Measurements from ENCODE around the gene MALSU1. TPM values are rescaled to one million over a fixed set of nuclear protein-coding genes. Genes with fewer than 3 reads are reported as not detected.

The MALSU1 gene
- total and polyA plus RNA-seq, 9 donors: 44.3 to 88.7 (median 53.2) TPM

DNA sequence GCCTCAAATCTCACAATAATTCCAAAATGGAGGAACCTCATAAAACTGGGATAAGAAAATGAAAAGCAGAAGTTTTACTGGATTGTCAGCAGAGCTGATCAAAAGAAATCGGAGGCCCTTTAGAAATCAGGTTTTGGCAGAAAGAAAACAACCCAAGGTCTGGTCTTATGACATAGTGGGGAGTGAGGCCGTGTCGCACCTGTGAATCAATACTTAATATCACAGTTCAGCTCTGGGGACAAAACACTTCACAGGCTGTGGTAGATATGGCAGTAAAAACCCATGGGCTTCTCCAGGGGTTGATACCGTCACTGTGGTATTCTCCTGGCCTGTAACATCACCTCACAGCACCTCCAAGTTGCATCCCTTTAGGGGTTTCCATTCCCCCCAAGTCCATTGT is 6.5 kb upstream of the MALSU1 start:
- Histone ChIP-seq H3K4me1 (ENCODE audit: insufficient read depth) (peaks cover 9% of the 10 kb centered on the region), H3K27me3 (no peaks in the 10 kb centered on the region), H3K4me3 (no peak overlapping the region), H3K27ac (no peak overlapping the region), H3K36me3 (no peaks in the 10 kb centered on the region), H3K9me3 (no peaks in the 10 kb centered on the region)
- intact Hi-C loops (cut with DNase I): no loop called here
- no peak for DNase-seq
- 90 to 98% (median 95%) methylated on average over 4 of the region's 4 CpGs for WGBS, 3 donors
- TF ChIP-seq POLR2A (IDR thresholded peaks at IDR 0.05): no peak
- TF ChIP-seq EP300 (IDR thresholded peaks at IDR 0.05): no peak
- TF ChIP-seq, protein P1, sequence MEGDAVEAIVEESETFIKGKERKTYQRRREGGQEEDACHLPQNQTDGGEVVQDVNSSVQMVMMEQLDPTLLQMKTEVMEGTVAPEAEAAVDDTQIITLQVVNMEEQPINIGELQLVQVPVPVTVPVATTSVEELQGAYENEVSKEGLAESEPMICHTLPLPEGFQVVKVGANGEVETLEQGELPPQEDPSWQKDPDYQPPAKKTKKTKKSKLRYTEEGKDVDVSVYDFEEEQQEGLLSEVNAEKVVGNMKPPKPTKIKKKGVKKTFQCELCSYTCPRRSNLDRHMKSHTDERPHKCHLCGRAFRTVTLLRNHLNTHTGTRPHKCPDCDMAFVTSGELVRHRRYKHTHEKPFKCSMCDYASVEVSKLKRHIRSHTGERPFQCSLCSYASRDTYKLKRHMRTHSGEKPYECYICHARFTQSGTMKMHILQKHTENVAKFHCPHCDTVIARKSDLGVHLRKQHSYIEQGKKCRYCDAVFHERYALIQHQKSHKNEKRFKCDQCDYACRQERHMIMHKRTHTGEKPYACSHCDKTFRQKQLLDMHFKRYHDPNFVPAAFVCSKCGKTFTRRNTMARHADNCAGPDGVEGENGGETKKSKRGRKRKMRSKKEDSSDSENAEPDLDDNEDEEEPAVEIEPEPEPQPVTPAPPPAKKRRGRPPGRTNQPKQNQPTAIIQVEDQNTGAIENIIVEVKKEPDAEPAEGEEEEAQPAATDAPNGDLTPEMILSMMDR (IDR thresholded peaks at IDR 0.05): no peak

DNA sequence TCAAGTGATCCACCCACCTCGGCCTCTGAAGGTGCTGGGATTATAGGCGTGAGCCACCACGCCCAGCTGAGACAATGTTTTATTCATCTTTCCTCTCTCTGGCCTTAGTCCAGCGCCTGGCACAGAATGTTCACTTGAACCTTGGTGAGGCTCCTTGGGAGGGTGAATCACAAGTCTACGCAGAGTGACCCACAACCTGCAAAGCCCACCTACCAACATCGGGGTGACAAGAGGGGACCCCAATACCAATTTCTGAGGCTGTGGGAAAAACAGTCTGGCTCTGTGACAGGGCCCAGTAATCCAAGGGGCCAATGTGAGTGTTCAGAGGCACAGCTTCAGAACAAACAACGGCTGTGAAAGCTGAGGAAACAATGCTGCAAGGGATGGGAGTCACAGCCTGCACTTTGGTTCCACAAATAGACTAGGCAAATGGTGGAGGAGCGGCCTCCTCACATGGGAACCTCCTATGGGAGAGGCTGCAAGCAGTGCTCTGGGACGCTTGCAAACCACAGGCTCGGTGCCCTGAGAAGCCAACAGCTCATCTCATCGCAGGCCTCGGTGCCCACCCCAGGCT is 5.6 kb upstream of the MALSU1 start:
- WGBS, 3 donors: 89 to 93% (median 92%) methylated on average over 12 of the region's 12 CpGs
- Histone ChIP-seq H3K9me3 (no peaks in the 10 kb centered on the region), H3K27me3 (no peaks in the 10 kb centered on the region), H3K4me1 (ENCODE audit: insufficient read depth) (peaks cover 9% of the 10 kb centered on the region), H3K27ac (no peak overlapping the region), H3K36me3 (no peaks in the 10 kb centered on the region), H3K4me3 (no peak overlapping the region)
- intact Hi-C loops (cut with DNase I): no loop called here
- no peak for DNase-seq
- TF ChIP-seq EP300 (IDR thresholded peaks at IDR 0.05) (no peak), POLR2A (IDR thresholded peaks at IDR 0.05) (no peak)
- TF ChIP-seq, protein P1 (IDR thresholded peaks at IDR 0.05): no peak

DNA sequence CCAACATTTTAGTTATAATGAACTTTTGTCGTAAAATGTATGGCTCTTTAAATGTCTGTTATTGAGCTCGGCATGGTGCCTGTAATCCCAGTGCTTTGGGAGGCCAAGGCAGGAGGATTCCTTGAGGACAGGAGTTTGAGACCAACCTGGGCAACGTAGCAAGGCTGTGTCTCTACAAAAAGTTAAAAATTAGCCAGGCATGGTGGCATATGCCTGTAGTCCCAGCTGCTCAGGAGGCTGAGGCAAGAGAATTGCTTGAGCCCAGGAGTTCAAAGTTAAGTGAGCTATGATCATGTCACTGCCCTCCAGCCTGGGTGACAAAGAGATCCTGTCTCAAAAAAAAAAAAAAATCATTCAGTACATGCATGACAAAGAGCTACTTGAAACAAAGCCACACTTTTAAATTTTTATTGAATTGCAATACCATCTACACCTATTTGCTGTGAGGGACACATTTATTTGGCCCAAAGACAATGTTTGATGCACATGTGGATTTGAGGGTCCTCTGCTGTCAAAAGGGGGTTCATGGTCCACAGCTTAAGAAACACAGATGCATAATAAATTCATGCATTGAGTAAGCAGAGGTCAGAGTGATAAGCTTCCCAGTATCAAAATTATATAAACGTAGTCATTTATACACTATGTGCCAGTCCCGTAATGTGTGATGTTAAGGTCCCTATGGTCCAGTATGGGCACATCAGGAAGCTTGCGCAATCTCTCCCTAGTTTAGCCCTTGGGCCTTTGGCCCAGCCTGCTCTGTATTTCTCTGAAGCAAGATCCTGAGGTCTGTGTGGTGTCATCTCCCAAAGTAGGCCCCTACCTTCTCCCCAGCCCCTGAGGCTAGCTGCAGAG is 4.4 kb upstream of the MALSU1 start:
- intact Hi-C loops (cut with DNase I): no loop called here
- no peak for DNase-seq
- Histone ChIP-seq H3K36me3 (no peaks in the 10 kb centered on the region), H3K4me3 (no peak overlapping the region), H3K27ac (no peak overlapping the region), H3K4me1 (ENCODE audit: insufficient read depth) (peaks cover 10% of the 10 kb centered on the region), H3K9me3 (no peaks in the 10 kb centered on the region), H3K27me3 (no peaks in the 10 kb centered on the region)
- 84 to 92% (median 91%) methylated on average over 6 of the region's 6 CpGs for WGBS, 3 donors
- TF ChIP-seq POLR2A (IDR thresholded peaks at IDR 0.05) (no peak), EP300 (IDR thresholded peaks at IDR 0.05) (no peak)
- TF ChIP-seq, protein P1 (IDR thresholded peaks at IDR 0.05): no peak

DNA sequence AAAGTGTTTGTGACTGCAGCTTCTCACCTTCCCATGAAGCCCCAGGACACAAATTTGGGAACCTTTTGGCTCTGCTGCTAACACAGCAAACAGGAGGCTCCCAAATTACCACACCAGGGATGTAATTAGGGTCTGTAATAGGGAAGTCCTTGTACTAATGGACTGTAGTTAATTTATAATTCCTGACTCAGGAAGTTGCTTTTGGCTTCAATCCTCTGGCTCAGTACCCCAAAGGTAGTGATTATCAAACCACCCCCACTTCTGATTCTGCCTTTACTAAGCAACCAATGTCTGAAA is 3.8 kb upstream of the MALSU1 start:
- H3K36me3 ChIP-seq: no peaks in the 10 kb centered on the region
- no peak for DNase-seq
- peaks cover 11% of the 10 kb centered on the region for H3K4me1 ChIP-seq (ENCODE audit: insufficient read depth)
- H3K27ac ChIP-seq: no peak overlapping the region
- TF ChIP-seq EP300 (IDR thresholded peaks at IDR 0.05): no peak
- no peak for TF ChIP-seq POLR2A (IDR thresholded peaks at IDR 0.05)
- TF ChIP-seq, protein P1 (IDR thresholded peaks at IDR 0.05): no peak
- H3K4me3 ChIP-seq: no peak overlapping the region
- H3K9me3 ChIP-seq: no peaks in the 10 kb centered on the region
- no peaks in the 10 kb centered on the region for H3K27me3 ChIP-seq
- intact Hi-C loops (cut with DNase I): no loop called here

Data from ovary (tissue), 9 donors.